SKM-1 (cell line): ENCODE data around the gene TANGO2.

ENCODE experiments used
- DNase-seq: peaks from one replicate; lab custom pipeline; 2025; ENCODE audit not compliant: unreplicated experiment; lab: John Stamatoyannopoulos, UW

TANGO2 gene

DNA sequence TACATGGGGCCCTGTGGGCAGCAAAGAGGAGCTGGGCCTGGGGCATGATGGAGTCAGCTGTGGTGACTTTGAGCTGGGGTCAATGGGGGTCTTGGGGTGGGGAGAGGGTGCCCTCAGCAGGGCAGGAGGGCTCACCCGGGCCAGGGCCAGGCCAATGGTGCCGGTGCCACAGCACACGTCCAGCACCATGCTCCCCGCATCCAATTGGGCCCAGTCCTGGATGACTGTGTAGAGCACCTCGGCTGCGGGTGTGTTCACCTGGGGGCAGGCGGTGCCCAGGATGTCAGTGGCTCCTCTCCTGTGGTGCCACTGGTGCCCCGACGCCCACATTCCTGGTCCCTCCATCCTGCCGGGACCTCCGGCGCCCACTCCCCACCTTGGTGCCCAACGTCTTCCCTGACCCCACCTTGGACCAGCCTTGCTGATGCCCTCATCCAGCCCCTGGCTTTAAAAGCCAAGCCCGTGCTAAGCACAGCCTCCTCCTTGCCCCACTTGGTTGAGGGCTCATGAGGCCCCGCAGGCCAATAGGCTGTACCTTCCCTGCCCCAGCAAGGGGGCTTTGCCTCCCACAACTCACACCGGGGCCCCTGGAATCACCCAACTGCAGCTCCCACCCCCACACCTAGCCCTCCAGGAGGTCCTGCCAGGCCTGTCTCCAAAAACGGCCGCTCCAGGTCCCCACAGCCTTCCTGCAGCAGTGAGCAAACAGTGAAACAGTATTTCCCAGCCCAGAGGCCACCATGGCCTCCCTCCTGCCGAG, 92.8 kb downstream of the TANGO2 start:
- no peak for DNase-seq

DNA sequence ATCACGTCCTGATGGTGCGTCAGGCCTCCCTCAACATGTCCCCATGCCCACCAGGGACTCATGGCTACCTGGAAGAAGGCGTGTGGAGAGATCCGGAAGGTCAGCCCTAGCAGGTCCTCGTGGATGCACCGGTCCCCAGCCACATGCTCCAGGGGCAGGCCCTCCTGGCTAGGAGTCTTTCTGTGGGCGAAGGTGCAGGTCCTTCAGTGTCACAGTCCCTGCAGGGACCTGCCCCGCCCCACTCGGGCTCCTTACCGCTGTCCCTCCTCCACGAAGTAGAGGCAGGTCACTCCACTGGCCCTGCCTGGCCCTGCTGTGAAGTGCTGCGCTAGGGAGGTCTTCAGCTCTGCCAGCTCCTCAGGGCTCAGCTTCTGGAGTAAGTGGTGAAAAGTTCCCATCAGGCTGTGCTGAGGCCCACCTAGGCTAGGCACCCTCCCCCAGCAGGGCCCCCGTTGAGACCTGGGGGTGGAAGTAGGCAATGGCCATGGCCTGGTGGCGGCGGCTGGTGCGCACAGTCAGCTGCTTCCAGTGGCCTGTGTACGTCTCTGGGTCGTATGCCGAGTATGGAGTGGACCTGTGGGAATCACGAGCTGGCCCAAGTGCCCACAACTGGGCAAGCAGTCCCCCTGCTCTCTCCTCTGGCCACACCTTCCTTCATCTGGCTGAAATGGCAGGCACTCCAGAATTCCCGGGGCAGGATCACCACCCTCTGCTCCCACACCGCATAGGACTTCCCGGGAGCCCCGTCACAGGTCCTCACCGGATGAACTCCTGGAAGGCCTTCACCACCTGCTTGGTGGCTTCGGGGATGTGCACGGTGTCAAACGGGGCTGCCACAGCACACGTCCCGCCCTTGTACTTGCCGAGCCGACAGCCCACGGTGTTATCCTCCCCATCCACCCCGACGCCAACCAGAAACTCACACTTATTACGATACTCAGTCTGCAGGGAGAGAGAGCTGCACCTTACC, 93.9 kb downstream of the TANGO2 start:
- no peak for DNase-seq

DNA sequence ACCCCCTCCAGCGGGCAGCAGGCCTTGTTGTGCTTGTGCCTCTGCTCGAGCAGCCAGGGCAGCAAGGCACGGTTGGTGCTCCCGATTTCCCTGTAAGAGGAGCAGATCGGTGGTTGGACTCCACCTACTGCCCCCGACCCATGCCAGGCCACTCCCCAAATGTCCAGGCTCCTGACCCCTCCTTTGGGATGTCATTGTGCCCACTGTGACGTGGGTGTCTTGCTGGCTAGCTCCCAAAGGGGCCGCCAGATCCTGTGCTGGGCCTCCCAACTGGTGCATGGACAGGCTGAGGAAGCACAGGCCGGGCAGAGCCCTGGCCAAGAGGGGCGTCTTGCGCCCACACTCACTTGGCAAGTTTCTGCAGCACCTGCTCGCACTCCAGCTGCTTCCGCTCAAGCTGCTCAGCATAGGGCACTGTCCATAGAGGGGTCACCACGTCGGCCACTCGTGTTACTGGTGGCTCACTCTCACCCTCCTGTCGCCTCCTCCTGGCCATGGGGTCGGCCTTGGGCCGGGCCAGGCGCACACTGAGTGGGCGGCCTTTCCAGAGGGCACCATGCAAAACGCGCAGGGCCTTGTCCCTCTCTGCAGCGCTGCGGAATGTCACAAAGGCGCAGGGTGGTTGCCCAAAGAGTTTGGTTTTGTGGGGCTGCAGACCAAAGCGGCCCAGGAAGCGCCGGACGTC, 94.9 kb downstream of the TANGO2 start, which contains the start of gene RANBP1:
Gene RANBP1 (plus strand): TSS at position 414 of the 685 bp plus-strand sequence. CDS start 81 bp downstream, at position 495.
- DNase-seq, result no peak

DNA sequence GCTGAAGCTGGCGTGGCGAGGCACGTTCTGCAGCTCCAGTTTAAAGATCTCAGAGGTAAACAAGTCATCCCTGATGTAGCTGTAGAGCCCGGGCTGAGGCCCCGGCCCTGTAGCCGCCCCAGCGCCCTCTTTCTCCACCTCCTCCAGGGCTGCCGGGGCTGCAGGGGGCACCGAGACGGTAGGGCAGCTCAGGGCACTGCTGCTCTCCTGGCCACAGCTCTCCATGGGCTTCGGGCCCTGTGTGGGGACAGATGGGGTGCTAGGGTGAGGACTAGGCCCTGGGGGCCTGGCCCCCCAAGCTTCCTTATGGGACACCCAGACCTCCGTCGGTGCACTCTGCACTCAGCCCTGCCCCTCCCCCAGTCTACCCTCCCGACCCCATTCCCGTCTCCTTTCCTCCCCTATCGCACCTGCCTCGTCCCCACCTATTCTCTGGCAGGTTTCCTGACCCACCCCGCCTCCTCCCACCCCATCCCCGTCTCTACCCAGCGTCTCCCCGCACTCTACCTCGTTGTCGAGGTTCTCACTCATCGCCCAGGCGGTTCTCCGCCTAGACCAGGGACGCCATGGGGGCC, 95.6 kb downstream of the TANGO2 start:
- no peak for DNase-seq
